ENCODE measurements around the gene TNP1.

Gene TNP1

GRCh38 chr2:216872624-216873023, 12.8 kb upstream of the TNP1 start:
- DNase-seq: no peak

- no peak for DNase-seq
Observed at GRCh38 chr2:216872040-216872439, 12.2 kb upstream of the TNP1 start.

GRCh38 chr2:216871333-216871934, 11.6 kb upstream of the TNP1 start:
- no peak for DNase-seq

- DNase-seq: no peak
Observed at GRCh38 chr2:216870508-216871332, 10.9 kb upstream of the TNP1 start.

- no peak for DNase-seq
Observed at GRCh38 chr2:216866515-216867095, 6.7 kb upstream of the TNP1 start.

- DNase-seq: no peak
Observed at GRCh38 chr2:216865658-216866057, 5.8 kb upstream of the TNP1 start.

- no peak for DNase-seq
Observed at GRCh38 chr2:216863946-216864345, 4.1 kb upstream of the TNP1 start.

- no peak for DNase-seq
Observed at GRCh38 chr2:216862628-216863398, 2.9 kb upstream of the TNP1 start.

- DNase-seq: no peak
Observed at GRCh38 chr2:216860426-216861137, 718 bp upstream of the TNP1 start.

GRCh38 chr2:216858312-216858711, 1.6 kb downstream of the TNP1 start:
- no peak for DNase-seq

- DNase-seq: no peak
Observed at GRCh38 chr2:216857131-216857550, 2.7 kb downstream of the TNP1 start.

- no peak for DNase-seq
Observed at GRCh38 chr2:216856406-216857065, 3.3 kb downstream of the TNP1 start.

- DNase-seq: no peak
Observed at GRCh38 chr2:216855605-216856004, 4.3 kb downstream of the TNP1 start.

- DNase-seq: no peak
Observed at GRCh38 chr2:216855079-216855478, 4.8 kb downstream of the TNP1 start.

- no peak for DNase-seq
Observed at GRCh38 chr2:216851486-216852090, 8.3 kb downstream of the TNP1 start.

GRCh38 chr2:216850665-216851322, 9.1 kb downstream of the TNP1 start:
- no peak for DNase-seq

GRCh38 chr2:216849987-216850386, 9.9 kb downstream of the TNP1 start:
- no peak for DNase-seq

- DNase-seq: no peak
Observed at GRCh38 chr2:216845426-216845825, 14.4 kb downstream of the TNP1 start.

GRCh38 chr2:216842636-216843035, 17.2 kb downstream of the TNP1 start:
- no peak for DNase-seq

GRCh38 chr2:216839688-216840087, 20.2 kb downstream of the TNP1 start:
- DNase-seq: peak; percentile 58

GRCh38 chr2:216838151-216838550, 21.7 kb downstream of the TNP1 start:
- DNase-seq: no peak
